ENCODE measurements around the gene SFXN3.

DNA sequence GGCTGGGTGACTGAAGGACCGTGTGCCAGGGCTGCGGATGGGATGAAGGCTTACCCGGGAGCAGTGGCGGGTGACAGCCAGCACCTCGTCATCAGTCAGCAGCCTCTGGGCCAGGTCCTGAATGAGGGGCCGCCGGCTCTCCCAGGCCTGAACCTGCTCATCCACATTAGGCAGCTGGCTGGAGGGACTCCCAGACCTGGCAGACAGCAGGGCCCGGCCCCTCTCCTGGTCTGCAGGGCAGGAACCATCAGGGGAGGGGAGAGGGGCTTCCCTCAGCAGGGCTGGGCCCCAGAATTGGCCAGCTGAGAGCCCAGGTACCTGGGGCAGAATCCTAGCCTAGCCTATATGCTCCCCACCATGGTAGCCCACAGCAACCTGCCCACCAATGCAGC, 15.5 kb upstream of the SFXN3 start:
- TF ChIP-seq, protein P1, sequence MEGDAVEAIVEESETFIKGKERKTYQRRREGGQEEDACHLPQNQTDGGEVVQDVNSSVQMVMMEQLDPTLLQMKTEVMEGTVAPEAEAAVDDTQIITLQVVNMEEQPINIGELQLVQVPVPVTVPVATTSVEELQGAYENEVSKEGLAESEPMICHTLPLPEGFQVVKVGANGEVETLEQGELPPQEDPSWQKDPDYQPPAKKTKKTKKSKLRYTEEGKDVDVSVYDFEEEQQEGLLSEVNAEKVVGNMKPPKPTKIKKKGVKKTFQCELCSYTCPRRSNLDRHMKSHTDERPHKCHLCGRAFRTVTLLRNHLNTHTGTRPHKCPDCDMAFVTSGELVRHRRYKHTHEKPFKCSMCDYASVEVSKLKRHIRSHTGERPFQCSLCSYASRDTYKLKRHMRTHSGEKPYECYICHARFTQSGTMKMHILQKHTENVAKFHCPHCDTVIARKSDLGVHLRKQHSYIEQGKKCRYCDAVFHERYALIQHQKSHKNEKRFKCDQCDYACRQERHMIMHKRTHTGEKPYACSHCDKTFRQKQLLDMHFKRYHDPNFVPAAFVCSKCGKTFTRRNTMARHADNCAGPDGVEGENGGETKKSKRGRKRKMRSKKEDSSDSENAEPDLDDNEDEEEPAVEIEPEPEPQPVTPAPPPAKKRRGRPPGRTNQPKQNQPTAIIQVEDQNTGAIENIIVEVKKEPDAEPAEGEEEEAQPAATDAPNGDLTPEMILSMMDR (IDR thresholded peaks at IDR 0.05): no peak
- TF ChIP-seq, protein P2, sequence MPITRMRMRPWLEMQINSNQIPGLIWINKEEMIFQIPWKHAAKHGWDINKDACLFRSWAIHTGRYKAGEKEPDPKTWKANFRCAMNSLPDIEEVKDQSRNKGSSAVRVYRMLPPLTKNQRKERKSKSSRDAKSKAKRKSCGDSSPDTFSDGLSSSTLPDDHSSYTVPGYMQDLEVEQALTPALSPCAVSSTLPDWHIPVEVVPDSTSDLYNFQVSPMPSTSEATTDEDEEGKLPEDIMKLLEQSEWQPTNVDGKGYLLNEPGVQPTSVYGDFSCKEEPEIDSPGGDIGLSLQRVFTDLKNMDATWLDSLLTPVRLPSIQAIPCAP (CRISPR knock-in tag; IDR thresholded peaks at IDR 0.05): no peak
- no peak for TF ChIP-seq ZNF138 (CRISPR knock-in tag; conservative IDR thresholded peaks at IDR 0.05)
- TF ChIP-seq, protein P3, sequence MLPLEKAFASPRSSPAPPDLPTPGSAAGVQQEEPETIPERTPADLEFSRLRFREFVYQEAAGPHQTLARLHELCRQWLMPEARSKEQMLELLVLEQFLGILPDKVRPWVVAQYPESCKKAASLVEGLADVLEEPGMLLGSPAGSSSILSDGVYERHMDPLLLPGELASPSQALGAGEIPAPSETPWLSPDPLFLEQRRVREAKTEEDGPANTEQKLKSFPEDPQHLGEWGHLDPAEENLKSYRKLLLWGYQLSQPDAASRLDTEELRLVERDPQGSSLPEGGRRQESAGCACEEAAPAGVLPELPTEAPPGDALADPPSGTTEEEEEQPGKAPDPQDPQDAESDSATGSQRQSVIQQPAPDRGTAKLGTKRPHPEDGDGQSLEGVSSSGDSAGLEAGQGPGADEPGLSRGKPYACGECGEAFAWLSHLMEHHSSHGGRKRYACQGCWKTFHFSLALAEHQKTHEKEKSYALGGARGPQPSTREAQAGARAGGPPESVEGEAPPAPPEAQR (CRISPR knock-in tag; IDR thresholded peaks at IDR 0.05): no peak
- TF ChIP-seq, protein P4, sequence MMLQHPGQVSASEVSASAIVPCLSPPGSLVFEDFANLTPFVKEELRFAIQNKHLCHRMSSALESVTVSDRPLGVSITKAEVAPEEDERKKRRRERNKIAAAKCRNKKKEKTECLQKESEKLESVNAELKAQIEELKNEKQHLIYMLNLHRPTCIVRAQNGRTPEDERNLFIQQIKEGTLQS (CRISPR knock-in tag; conservative IDR thresholded peaks at IDR 0.05): no peak
- TF ChIP-seq, protein P5, sequence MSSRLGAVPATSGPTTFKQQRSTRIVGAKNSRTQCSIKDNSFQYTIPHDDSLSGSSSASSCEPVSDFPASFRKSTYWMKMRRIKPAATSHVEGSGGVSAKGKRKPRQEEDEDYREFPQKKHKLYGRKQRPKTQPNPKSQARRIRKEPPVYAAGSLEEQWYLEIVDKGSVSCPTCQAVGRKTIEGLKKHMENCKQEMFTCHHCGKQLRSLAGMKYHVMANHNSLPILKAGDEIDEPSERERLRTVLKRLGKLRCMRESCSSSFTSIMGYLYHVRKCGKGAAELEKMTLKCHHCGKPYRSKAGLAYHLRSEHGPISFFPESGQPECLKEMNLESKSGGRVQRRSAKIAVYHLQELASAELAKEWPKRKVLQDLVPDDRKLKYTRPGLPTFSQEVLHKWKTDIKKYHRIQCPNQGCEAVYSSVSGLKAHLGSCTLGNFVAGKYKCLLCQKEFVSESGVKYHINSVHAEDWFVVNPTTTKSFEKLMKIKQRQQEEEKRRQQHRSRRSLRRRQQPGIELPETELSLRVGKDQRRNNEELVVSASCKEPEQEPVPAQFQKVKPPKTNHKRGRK (CRISPR knock-in tag; IDR thresholded peaks at IDR 0.05; ENCODE audit: borderline replicate concordance): no peak
- no peak for TF ChIP-seq KAT7 (CRISPR knock-in tag; IDR thresholded peaks at IDR 0.05; ENCODE audit: borderline replicate concordance)
- TF ChIP-seq, protein P6, sequence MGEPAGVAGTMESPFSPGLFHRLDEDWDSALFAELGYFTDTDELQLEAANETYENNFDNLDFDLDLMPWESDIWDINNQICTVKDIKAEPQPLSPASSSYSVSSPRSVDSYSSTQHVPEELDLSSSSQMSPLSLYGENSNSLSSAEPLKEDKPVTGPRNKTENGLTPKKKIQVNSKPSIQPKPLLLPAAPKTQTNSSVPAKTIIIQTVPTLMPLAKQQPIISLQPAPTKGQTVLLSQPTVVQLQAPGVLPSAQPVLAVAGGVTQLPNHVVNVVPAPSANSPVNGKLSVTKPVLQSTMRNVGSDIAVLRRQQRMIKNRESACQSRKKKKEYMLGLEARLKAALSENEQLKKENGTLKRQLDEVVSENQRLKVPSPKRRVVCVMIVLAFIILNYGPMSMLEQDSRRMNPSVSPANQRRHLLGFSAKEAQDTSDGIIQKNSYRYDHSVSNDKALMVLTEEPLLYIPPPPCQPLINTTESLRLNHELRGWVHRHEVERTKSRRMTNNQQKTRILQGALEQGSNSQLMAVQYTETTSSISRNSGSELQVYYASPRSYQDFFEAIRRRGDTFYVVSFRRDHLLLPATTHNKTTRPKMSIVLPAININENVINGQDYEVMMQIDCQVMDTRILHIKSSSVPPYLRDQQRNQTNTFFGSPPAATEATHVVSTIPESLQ (CRISPR knock-in tag; IDR thresholded peaks at IDR 0.05): no peak
- no peak for TF ChIP-seq NFE2L1 (CRISPR knock-in tag; IDR thresholded peaks at IDR 0.05)
- no peak for TF ChIP-seq SP1 (CRISPR knock-in tag; conservative IDR thresholded peaks at IDR 0.05)
- TF ChIP-seq, protein P7, sequence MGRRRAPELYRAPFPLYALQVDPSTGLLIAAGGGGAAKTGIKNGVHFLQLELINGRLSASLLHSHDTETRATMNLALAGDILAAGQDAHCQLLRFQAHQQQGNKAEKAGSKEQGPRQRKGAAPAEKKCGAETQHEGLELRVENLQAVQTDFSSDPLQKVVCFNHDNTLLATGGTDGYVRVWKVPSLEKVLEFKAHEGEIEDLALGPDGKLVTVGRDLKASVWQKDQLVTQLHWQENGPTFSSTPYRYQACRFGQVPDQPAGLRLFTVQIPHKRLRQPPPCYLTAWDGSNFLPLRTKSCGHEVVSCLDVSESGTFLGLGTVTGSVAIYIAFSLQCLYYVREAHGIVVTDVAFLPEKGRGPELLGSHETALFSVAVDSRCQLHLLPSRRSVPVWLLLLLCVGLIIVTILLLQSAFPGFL (CRISPR knock-in tag; IDR thresholded peaks at IDR 0.05; ENCODE audit: borderline replicate concordance): no peak
- TF ChIP-seq, protein P8, sequence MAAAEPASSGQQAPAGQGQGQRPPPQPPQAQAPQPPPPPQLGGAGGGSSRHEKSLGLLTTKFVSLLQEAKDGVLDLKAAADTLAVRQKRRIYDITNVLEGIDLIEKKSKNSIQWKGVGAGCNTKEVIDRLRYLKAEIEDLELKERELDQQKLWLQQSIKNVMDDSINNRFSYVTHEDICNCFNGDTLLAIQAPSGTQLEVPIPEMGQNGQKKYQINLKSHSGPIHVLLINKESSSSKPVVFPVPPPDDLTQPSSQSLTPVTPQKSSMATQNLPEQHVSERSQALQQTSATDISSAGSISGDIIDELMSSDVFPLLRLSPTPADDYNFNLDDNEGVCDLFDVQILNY (CRISPR knock-in tag; IDR thresholded peaks at IDR 0.05): no peak

Measured in WTC11 (cell line).